Stimulated activated CD8-positive, alpha-beta memory T cell treated with anti-CD3 and anti-CD28 coated beads, Interleukin-7, amount 100 ng/mL, for 48 hours (primary cell): ENCODE measurements around the gene S1PR2.
A peak's percentile ranks its signal among the peaks of the same experiment; 100 is the strongest.

ENCODE experiments used
- DNase-seq, 2 donors: peaks; one replicate each; pipeline ENCODE4 v3.0.0-alpha.2; 2020; ENCODE audit warnings: low read depth in 1 of 2; ENCODE audit errors: extremely low read depth in 1 of 2

Gene S1PR2, protein sequence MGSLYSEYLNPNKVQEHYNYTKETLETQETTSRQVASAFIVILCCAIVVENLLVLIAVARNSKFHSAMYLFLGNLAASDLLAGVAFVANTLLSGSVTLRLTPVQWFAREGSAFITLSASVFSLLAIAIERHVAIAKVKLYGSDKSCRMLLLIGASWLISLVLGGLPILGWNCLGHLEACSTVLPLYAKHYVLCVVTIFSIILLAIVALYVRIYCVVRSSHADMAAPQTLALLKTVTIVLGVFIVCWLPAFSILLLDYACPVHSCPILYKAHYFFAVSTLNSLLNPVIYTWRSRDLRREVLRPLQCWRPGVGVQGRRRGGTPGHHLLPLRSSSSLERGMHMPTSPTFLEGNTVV

DNA sequence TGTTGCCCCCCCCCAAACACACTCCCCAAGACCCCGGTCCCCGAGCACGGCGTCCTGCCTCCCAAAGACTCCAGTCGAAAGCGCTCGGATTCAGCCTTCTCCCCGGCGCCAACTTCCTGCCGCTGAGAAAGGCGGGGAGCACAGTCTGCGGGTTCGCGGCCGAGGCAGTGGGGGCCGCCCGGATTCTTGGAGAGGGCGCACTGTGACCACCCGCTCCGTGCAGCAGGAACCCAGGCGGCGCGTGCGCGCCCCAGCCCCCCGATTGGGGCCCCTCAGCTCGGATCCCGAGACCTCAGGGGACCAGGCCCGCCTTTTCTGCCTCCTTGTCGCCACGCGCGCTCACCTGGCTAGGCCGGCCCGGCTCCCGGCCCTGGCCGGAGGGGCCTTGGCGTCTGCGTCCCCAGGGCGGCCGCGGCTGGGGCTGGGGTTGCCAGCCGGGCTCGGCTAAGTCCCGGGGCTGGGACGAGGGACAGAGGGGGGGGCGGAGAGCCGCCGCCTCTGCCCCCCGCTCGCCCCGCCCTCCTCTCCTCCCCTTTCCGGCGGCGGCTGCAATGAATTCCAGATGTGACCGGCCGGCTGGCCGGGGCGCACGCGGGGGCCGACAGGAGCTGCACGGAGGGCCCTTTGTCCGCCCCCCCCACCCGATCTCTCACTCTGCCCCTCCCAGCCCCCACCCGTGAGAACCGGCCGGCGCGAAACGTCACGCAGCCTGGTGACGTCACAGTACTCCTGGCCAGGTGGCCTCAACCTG lies at the start of gene S1PR2:
Gene S1PR2 (minus strand): TSS at position 471 of the 751 bp plus-strand sequence. CDS start 6,426 bp downstream, outside the sequence.
- peak; percentile 38 to 44 for DNase-seq

DNA sequence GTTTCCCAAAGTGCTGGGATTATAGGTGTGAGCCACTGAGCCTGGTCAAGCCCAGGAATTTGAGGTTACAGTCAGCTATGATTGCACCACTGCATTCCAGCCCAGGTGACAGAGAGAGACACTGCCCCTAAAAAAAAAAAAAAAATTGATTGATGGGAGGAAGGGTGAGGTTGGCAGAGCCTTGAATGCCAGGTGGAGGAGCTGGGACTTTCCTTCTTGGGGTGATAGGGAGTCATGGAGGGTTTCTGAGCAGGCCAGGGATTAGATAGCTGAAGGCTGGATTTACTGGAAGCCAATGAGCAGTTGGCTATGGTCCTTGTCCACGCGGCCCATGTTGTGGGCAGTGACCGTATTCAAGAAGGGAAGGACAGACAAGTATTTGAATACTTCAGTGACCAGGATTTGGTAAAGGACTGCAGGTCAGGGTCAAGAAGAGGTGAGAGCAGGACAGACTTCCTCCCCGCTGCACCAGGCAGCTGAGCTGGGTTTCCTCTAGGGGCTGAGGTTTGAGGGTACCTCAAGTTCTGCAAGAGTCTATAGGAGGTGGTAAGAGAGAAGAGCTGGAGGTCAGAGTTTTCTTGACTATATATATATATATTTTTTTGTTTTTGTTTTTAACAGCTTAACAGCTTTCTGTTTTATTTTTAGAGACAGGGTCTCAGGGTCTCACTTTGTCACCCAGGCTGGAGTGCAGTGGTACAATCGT lies 48.8 kb upstream of the S1PR2 start:
- no peak for DNase-seq

DNA sequence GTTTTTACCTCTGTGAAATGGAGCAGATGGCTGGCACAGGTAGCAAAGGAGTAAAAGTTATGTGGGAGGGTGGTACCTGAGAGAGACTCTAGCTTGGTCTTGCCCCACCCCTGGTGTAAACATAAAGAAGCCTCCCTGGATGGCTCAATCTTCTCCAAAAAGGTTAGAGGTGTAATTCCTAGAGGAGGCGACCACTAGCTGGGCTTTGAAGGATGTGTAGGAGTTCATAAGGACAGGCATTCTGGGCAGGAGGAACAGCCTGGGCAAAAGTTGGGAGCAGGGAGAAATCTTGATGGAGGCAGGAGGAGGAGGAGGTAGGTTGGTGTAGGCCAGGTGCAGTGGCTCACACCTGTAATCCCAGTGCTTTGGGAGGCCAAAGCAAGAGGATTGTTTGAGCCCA lies 47.8 kb upstream of the S1PR2 start:
- no peak for DNase-seq

DNA sequence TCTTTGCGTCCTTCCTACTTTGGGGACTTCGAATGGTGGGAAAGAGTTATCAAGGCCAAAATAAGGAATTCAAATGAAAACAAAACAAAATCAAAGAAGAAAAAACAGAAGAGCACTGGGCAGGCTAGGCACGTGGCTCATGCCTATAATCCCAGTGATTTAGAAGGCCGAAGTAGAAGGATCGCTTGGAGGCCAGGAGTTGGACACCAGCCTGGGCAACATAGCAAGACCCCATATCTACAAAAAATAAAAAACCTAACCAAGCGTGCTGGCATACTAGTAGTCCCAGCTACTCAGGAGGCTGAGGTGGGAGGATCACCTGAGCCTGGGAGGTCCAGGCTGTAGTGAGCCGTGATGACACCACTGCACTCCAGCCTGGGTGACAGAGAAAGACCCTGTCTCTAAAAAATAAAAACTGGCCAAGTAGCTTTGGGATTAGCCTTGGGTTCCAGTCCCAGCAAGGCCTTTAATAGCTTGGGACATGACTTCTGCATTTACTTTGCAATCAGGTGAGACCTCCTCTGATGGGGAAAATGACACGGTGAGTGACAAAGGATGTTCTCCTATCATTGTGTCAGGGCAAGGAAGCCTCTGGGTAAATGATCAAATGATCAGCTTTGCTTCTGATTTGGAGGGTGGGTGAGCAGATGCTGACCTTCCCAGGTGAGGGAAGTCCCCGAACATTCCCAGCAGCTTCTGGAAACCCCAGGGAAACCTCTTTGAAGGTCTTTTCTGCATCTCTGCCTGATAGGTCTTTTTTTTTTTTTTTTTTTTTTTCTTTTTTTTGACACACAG lies 46.9 kb upstream of the S1PR2 start:
- DNase-seq, result no peak

DNA sequence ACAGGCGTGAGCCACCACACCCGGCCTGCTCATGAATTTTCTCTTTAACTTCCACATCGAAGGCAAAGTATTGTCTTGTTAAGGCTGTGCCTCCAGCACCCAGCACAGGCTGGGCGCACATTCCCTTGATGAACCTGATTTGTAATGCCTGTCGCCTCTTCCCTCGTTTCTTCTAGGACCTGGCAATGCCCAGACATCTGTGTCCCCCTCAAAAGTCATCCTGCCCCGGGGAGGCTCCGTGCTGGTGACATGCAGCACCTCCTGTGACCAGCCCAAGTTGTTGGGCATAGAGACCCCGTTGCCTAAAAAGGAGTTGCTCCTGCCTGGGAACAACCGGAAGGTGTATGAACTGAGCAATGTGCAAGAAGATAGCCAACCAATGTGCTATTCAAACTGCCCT lies 43.5 kb upstream of the S1PR2 start:
- DNase-seq, result no peak

DNA sequence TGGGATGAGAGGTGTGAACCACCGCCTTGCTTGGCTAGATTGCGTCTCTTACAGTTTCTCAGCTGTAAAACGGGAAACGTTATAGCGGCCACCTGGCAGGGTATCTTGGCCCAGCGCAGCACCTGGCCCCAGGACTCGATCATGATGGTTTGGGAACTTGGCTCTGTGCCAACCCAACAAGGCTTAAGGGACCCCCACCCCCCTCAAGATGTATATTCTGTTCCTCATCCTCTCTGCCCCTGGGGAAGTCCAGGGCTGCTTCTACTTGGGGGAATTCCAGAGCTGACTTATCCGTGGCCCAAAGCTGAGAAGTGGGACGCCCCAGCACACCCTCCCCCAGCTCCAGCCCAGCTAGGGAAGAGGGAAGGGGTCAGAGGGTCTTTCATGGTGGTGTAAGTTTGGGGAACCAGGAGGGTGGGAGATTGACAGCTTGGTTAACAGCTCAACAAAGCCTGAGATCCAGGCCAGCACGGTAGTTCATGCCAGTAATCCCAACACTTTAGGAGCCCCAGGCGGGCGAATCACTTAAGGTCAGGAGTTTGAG lies 40.5 kb upstream of the S1PR2 start:
- no peak for DNase-seq

DNA sequence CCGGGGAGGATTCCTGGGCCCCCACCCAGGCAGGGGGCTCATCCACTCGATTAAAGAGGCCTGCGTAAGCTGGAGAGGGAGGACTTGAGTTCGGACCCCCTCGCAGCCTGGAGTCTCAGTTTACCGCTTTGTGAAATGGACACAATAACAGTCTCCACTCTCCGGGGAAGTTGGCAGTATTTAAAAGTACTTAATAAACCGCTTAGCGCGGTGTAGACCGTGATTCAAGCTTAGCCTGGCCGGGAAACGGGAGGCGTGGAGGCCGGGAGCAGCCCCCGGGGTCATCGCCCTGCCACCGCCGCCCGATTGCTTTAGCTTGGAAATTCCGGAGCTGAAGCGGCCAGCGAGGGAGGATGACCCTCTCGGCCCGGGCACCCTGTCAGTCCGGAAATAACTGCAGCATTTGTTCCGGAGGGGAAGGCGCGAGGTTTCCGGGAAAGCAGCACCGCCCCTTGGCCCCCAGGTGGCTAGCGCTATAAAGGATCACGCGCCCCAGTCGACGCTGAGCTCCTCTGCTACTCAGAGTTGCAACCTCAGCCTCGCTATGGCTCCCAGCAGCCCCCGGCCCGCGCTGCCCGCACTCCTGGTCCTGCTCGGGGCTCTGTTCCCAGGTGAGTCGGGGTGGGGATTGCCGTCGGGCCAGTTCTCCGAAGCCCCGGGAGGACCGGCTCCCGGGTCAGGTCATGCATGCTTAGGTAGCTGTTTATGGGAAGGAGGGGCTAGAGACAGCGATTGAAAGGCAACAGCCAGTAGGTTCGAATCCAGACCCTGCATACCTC lies 39.7 kb upstream of the S1PR2 start, which contains the start of gene ICAM1:
Gene ICAM1 (plus strand): TSS at position 505 of the 779 bp plus-strand sequence. CDS start 40 bp downstream, at position 545.
- DNase-seq, result peak in 1 of 2 donors; percentile 81

DNA sequence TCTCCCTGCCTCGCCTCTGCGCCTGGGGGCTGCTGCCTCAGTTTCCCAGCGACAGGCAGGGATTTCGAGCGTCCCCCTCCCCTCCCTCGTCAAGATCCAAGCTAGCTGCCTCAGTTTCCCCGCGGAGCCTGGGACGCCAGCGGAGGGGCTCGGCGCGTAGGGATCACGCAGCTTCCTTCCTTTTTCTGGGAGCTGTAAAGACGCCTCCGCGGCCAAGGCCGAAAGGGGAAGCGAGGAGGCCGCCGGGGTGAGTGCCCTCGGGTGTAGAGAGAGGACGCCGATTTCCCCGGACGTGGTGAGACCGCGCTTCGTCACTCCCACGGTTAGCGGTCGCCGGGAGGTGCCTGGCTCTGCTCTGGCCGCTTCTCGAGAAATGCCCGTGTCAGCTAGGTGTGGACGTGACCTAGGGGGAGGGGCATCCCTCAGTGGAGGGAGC lies 39.1 kb upstream of the S1PR2 start:
- peak; percentile 75 to 88 for DNase-seq

DNA sequence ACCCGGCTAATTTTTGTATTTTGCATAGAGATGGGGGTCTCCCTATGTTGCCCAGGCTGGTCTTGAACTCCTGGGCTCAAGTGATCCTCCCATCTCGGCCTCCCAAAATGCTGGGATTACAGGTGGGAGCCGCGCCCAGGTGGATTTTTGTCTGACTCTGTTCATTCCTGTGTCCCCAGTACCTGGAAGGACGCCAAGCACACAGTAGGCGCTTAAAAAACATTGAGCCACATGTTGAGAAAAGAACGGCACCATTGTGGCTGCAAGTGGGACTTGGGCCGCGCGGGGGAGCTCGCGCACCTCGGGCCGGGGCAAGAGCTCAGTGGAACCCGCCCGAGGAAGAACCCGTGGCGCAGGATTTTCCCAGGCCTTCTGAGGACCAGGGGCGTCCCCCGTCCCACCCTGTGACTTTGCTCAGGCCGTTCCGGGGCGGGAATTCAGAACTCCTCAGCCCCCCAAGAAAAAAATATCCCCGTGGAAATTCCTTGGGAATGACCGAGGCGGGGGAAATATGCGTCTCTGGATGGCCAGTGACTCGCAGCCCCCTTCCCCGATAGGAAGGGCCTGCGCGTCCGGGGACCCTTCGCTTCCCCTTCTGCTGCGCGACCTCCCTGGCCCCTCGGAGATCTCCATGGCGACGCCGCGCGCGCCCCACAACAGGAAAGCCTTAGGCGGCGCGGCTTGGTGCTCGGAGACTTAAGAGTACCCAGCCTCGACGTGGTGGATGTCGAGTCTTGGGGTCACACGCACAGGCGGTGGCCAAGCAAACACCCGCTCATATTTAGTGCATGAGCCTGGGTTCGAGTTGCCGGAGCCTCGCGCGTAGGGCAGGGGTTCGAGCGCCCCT lies 38.4 kb upstream of the S1PR2 start:
- peak in 1 of 2 donors; percentile 79 for DNase-seq

DNA sequence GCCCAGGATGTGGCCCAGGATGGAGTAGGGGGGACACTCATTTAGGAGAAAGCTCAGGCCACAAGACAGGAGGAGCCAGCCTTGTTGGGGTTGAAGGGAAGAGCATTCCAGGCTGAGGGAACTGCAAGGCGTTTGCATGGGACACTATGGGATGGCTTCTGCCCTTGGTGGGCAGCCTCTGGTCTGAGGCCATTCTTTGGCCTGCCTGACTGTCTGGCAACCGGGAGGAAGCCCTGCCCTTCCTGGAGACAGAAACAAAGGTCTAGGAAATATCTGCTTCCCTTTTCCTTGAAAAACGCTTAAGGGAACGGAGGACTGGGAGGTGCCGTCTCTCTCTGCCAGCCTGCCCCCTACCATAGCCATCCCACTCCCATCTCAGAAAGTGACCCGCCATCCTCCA lies 36.9 kb upstream of the S1PR2 start:
- DNase-seq, result no peak

DNA sequence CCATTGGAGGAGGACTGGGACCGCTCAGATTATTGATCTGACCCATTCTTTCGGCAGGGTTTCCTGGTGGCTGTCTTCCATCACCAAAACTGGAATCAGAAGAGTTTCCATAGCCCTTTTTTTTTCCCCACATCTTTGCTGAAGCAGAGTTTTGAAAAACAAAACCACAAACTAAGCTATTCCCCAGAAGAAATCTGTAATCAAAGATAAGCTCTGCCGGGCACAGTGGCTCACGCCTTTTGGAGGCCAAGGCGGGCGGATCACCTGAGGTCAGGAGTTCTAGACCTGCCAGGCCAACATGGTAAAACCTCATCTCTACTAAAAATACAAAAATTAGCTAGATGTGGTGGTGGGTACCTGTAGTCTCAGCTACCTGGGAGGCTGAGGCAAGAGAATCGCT lies 35.6 kb upstream of the S1PR2 start:
- no peak for DNase-seq

DNA sequence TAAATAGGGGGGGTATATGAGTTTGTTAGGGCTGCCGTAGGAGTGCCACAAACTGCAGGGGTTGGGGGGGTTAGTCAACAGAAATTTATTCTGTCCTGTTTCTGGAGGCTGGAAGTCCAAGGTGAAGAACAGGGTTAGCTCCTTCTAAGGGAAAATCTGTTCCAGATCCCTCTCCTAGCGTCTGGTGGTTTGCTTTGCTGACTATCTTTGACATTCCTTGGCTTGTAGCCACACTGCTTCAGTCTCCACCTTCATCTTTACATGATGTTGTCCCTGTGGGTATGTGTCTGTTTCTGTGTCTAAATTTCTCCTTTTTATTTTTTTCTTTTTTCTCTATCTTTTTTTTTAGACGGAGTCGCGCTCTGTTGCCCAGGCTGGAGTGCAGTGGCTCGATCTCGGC lies 31.6 kb upstream of the S1PR2 start:
- DNase-seq, result no peak

DNA sequence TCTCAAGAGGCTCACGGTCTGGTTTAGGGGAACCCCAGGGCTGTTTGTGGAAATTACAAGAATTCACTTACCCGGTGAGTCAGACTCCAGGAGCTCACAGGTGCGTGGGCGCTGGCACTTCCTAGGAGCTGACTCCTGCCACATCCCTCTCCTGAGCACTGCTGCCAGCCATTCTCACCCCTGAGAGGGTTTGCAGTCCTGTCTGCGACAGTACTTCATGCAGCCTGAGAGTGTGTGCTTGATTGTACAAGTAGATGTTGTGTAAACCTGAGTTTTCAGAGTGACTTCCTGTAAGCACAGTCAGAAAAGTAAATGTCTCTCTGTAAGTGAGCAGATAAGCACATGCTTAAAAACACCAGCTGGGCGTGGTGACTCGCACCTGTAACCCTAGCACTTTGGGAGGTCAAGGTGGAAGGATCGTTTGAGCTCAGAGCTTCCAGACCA lies 29.0 kb upstream of the S1PR2 start:
- peak; percentile 47 to 81 for DNase-seq

DNA sequence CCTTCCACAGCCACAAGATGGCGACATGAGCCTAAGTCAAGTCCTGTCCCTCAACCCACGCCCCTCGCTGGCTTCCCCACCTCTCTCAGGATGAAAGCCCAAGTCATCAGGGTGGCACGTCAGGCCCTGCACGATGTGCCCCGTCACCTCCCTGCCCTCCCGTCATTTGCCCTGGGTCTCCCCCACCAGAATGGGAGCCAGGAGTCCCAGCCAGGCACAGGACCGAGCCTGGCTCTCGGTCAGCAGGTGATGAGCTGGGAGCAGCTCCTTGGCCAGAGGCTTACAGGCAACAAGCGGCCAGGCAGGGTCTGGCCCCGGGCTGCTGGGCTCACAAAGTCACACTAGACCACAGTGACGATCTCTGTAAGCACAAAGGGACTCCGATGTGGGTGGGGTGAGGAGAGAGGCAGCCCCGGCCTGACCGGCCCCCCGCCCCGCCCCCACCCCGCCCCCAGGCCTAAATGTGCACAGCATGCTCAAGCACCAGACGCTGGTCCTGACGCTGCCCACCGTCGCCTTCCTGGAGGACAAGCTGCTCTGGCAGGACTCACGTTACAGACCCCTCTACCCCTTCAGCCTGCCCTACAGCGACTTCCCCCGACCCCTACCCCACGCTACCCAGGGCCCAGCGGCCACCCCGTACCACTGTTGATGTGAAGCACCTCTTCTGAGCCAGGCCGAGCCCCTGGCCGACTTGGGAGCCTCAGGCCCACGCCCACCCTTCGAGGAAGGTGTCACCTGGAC lies 28.2 kb upstream of the S1PR2 start:
- peak; percentile 70 to 98 for DNase-seq

DNA sequence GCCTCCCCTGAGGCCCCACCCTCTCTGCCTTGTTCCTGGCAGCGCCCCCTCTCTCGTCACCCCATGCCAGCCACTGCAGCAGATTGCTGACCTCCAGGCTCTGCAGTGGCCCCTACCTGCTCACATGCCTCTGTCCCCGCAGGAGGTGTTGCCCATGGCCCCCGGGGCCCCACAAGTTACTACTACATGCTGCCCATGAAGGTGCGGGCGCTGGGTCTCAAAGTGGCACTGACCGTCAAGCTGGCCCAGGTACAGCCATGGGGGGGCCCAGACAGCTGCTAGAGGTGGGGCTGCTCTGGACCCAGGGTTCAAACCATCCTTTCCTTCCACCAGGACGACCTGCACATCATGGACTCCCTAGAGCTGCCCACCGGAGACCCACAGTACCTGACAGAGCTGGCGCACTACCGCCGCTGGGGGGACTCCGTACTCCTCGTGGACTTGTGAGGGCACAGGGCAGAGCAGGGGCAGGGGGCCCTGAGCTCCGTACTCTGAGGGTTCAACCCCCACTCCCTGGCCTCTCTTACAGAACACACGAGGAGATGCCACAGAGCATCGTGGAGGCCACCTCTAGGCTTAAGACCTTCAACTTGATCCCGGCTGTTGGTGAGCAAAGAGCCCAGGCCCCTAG lies 27.1 kb upstream of the S1PR2 start:
- DNase-seq, result no peak

DNA sequence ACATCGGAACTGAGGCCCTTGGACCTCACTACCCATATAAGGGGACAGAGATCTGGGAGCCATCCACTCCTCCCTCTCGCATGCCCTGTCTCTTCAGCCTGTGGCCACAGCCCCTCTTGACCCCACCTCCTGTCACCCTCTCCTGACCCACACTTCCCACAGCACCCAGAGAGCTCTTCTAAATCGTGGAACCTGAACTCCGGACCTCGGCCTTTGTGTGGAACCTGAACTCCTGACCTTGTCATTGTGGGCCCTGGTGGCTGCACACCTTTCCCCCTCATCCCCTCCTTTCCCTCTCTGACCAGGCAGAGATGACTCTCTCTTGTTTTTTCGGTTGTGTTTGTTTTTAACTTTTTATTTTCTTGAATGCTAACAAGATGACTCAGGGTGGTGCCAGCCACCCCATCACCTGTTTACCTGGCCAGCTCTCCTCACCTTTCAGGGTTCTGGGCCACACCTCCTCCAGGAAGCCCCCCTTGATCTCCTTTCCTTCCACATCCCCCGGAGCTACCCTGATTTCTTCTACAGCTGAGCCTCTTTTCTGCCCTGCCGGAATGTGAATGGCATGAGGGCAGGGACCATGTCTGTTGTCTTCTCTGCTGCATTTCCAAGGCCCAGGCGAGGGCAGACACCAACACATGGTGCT lies 26.0 kb upstream of the S1PR2 start:
- no peak for DNase-seq

DNA sequence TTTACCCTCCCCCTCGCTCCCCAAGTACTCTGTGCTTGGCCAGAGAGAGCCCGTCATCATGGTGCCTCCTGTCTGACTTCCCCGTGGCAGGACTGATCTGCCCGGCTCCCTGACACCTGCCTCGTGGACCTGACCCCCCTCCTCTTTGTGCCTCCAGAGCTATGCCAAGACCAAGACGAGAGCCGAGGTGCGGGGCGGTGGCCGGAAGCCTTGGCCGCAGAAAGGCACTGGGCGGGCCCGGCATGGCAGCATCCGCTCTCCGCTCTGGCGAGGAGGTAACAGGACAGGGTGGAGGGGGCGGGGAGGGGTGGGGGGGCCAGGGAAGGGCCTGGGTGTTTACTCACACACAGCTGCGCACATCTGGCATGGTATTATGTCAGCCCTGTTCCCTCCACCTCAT lies 25.4 kb upstream of the S1PR2 start:
- DNase-seq, result no peak
